Lung (tissue), 12 donors: Measurements from ENCODE around the gene FGR. TPM values are rescaled to one million over a fixed set of nuclear protein-coding genes. Genes with fewer than 3 reads are reported as not detected.

Source experiments
- ATAC-seq: fragments of 200-7000 bp; cut with Tn5 transposase; one replicate; pipeline ENCODE4 v1.9.1; 2020; ENCODE audit warnings: moderate number of reproducible peaks; ENCODE audit not compliant: insufficient read depth, low FRiP score
- DNase-seq, 3 donors: peaks; one replicate each; pipeline ENCODE4 v3.0.0-alpha.2; 2013 to 2017
- H3K27ac ChIP-seq, 2 donors: one replicate each; pipeline ENCODE4 v1.5.1; 2013; ENCODE audit warnings: mild to moderate bottlenecking in 2 of 2, moderate library complexity in 2 of 2, control low read depth in 1 of 2, inconsistent platforms in 1 of 2, low read depth in 1 of 2, low read length in 1 of 2
- H3K27me3 ChIP-seq, 3 donors: one replicate each; pipeline ENCODE4 v1.5.1; 2013; ENCODE audit warnings: low read length in 2 of 3; ENCODE audit not compliant: control insufficient read depth in 3 of 3, insufficient read depth in 3 of 3
- H3K36me3 ChIP-seq, 4 donors: one replicate each; pipeline ENCODE4 v1.5.1; 2013; ENCODE audit warnings: low read length in 4 of 4, mild to moderate bottlenecking in 1 of 4, moderate library complexity in 1 of 4; ENCODE audit not compliant: control insufficient read depth in 4 of 4, insufficient read depth in 4 of 4
- H3K4me1 ChIP-seq, 5 donors: one replicate each; pipeline ENCODE4 v1.5.1; 2013; ENCODE audit warnings: low read length in 5 of 5, mild to moderate bottlenecking in 2 of 5, moderate library complexity in 1 of 5; ENCODE audit not compliant: control insufficient read depth in 5 of 5, insufficient read depth in 5 of 5
- H3K4me3 ChIP-seq: one replicate; pipeline ENCODE4 v1.5.1; 2013; ENCODE audit warnings: mild to moderate bottlenecking, control low read depth, moderate library complexity
- H3K9ac ChIP-seq, 2 donors: one replicate each; pipeline ENCODE4 v1.5.1; 2013; ENCODE audit warnings: low read length in 2 of 2, control low read depth in 1 of 2; ENCODE audit not compliant: insufficient read depth in 1 of 2
- H3K9me3 ChIP-seq, 4 donors: one replicate each; pipeline ENCODE4 v1.5.1; 2013; ENCODE audit warnings: low read length in 3 of 4, mild to moderate bottlenecking in 1 of 4, moderate library complexity in 1 of 4; ENCODE audit not compliant: control insufficient read depth in 4 of 4, insufficient read depth in 3 of 4
- CTCF ChIP-seq: IDR thresholded peaks from 2 replicates; pipeline ENCODE4 v1.5.1; 2012; ENCODE audit warnings: mild to moderate bottlenecking; ENCODE audit errors: control extremely low read depth, extremely low read depth
- WGBS, 2 donors: extraction: QIAGEN DNeasy Blood & Tissue Kit; methylation state at CpG; one replicate each; pipeline ENCODE4 v1.1.7; 2013; 5-methylcytosine and 5-hydroxymethylcytosine counted together
- polyA plus RNA-seq, 2 donors: library from polyadenylated mRNA; stranded (reverse); fragments of 200-250 nt; gene quantifications; one replicate each; pipeline ENCODE4 v1.2.1, GENCODE V29; 2013
- total RNA-seq, 2 donors: library from RNA; depleted of rRNA in 1 of 2; stranded (reverse); fragments of >200 nt in 1 of 2; gene quantifications; one replicate each; pipeline ENCODE4 v1.2.1, GENCODE V29; 2014 to 2021
- donor health status: control.
- donor health status: control.
- donor health status: Bipolar disorder and iron deficiency.
- donor health status: healthy.
- donor health status: DM: yes; HTN: yes; CAD: no.

Gene FGR
- total and polyA plus RNA-seq, 4 donors, result 26.6 to 403 (median 111) TPM

- no peak overlapping the region for H3K4me3 ChIP-seq
- ATAC-seq, result no peak
Measured at GRCh38 chr1:27635396-27636142, 584 bp upstream of the FGR start.

GRCh38 chr1:27634177-27634984, 604 bp downstream of the FGR start:
- 3 to 4% methylated on average over 45 to 63 of the region's 63 CpGs for WGBS, 2 donors
- Histone ChIP-seq H3K4me3 (peak overlapping the region; percentile 57), H3K4me1 (peaks cover 0 to 21% (median 0%) of the 10 kb centered on the region in 5 donors), H3K27ac (peak overlapping the region; percentile 66 to 96), H3K9me3 (no peaks in the 10 kb centered on the region), H3K9ac (no peak overlapping the region), H3K36me3 (no peaks in the 10 kb centered on the region), H3K27me3 (peaks cover 0 to 27% (median 18%) of the 10 kb centered on the region in 3 donors)
- peak; percentile 49 for ATAC-seq
- TF ChIP-seq CTCF, result no peak
- DNase-seq, result peak in 2 of 3 donors; percentile 53 to 54

More at GRCh38 chr1:27635396-27636142, 584 bp upstream of the FGR start:
- peak overlapping the region in 1 of 2 donors; percentile 96 for H3K27ac ChIP-seq
- DNase-seq, result no peak
- H3K36me3 ChIP-seq, result no peaks in the 10 kb centered on the region
- no peak for TF ChIP-seq CTCF
- no peaks in the 10 kb centered on the region for H3K9me3 ChIP-seq
- peaks cover 0 to 20% (median 0%) of the 10 kb centered on the region in 5 donors for H3K4me1 ChIP-seq
- 82 to 83% methylated on average over 11 of the region's 11 CpGs for WGBS, 2 donors
- peaks cover 0 to 27% (median 18%) of the 10 kb centered on the region in 3 donors for H3K27me3 ChIP-seq
- no peak overlapping the region for H3K9ac ChIP-seq

GRCh38 chr1:27633640-27634176, 1.3 kb downstream of the FGR start:
- Histone ChIP-seq H3K9ac (no peak overlapping the region), H3K9me3 (no peaks in the 10 kb centered on the region), H3K36me3 (no peaks in the 10 kb centered on the region), H3K4me1 (peaks cover 0 to 22% (median 2%) of the 10 kb centered on the region in 5 donors), H3K27me3 (peaks cover 0 to 27% (median 18%) of the 10 kb centered on the region in 3 donors), H3K27ac (peak overlapping the region; percentile 66 to 96), H3K4me3 (peak overlapping the region; percentile 57)
- ATAC-seq (no peak), DNase-seq (no peak)
- 17 to 24% methylated on average over 17 of the region's 17 CpGs for WGBS, 2 donors
- TF ChIP-seq CTCF, result no peak
